Spleen (tissue), 11 donors: ENCODE measurements around the gene PFDN5. TPM values are rescaled to one million over a fixed set of nuclear protein-coding genes. Genes with fewer than 3 reads are reported as not detected.

Source experiments
- DNase-seq: peaks from one replicate; pipeline ENCODE4 v3.0.0-alpha.2; 2020
- H3K27ac ChIP-seq, 8 donors: fragments of 200-600 bp; sonication (generic) in 7 of 8; 1 replicate in 4 of 8; 2 replicates in 4 of 8; pipeline versions ENCODE4 v1.5.0 to v1.8.0; 2016 to 2021; ENCODE audit warnings: inconsistent platforms in 4 of 8, mild to moderate bottlenecking in 4 of 8, moderate library complexity in 1 of 8
- H3K27me3 ChIP-seq, 7 donors: fragments of 200-600 bp; sonication (generic) in 6 of 7; replicated peaks in 1 of 7; 1 replicate in 4 of 7; 2 replicates in 3 of 7; pipeline versions ENCODE4 v1.5.0 to v1.8.0; 2016 to 2021; ENCODE audit warnings: inconsistent platforms in 3 of 7, mild to moderate bottlenecking in 1 of 7
- H3K36me3 ChIP-seq, 6 donors: fragments of 200-600 bp; sonication (generic) in 5 of 6; 1 replicate in 4 of 6; 2 replicates in 2 of 6; pipeline versions ENCODE4 v1.5.0 to v1.8.0; 2016 to 2021; ENCODE audit warnings: inconsistent platforms in 2 of 6
- H3K4me1 ChIP-seq, 6 donors: fragments of 200-600 bp; sonication (generic) in 5 of 6; 1 replicate in 3 of 6; 2 replicates in 3 of 6; pipeline versions ENCODE4 v1.5.0 to v1.8.0; 2016 to 2021; ENCODE audit warnings: inconsistent platforms in 3 of 6
- H3K4me3 ChIP-seq, 8 donors: fragments of 200-600 bp; sonication (generic) in 7 of 8; 1 replicate in 4 of 8; 2 replicates in 4 of 8; pipeline versions ENCODE4 v1.5.0 to v1.8.0; 2016 to 2021; ENCODE audit warnings: inconsistent platforms in 4 of 8, mild to moderate bottlenecking in 4 of 8, moderate library complexity in 2 of 8
- H3K9me3 ChIP-seq, 8 donors: fragments of 200-600 bp; sonication (generic) in 7 of 8; 1 replicate in 4 of 8; 2 replicates in 4 of 8; pipeline versions ENCODE4 v1.5.0 to v1.8.0; 2016 to 2021; ENCODE audit warnings: inconsistent platforms in 4 of 8
- POLR2A ChIP-seq, 3 donors: fragments of 450-650 bp; IDR thresholded peaks; one replicate each; pipeline ENCODE4 v1.5.1; 2017; ENCODE audit warnings: antibody characterized with exemption in 3 of 3, mild to moderate bottlenecking in 1 of 3
- POLR2AphosphoS5 ChIP-seq, 3 donors: sonication (generic); formaldehyde crosslinking; IDR thresholded peaks; one replicate each; pipeline ENCODE4 v1.5.1; 2017; ENCODE audit warnings: antibody characterized with exemption in 3 of 3
- WGBS, 5 donors: extraction: QIAGEN DNeasy Blood & Tissue Kit in 3 of 5; methylation state at CpG; one replicate each; pipeline versions ENCODE4 v1.1.5 to v1.1.7; 2013 to 2018; 5-methylcytosine and 5-hydroxymethylcytosine counted together
- intact Hi-C: fragments of 100-400 bp; cut with DNase I; formaldehyde crosslinking; loops from one replicate; pipeline ENCODE4 v1.15.0; 2023; ENCODE audit warnings: low total_unique reads
- polyA plus RNA-seq, 3 donors: library from polyadenylated mRNA; stranded (reverse); fragments of 200-250 nt; gene quantifications; one replicate each; pipeline ENCODE4 v1.2.1, GENCODE V29; 2013
- total RNA-seq, 7 donors: library from RNA; depleted of rRNA in 3 of 7; stranded (reverse); fragments of >200 nt in 3 of 7; fragmentation: NEBNext Ultra II Directional in 4 of 7; extraction: Animal tissue kit (Norgen Biotek cat#: 25700) in 4 of 7; gene quantifications; one replicate each; pipeline versions ENCODE4 v1.1.0 to v1.2.1, GENCODE V29; 2016 to 2021
- TF ChIP-seq, protein P1 (sequence below), 11 experiments: fragments of 200-600 bp in 7 of 11; fragments of 450-650 bp in 4 of 11; sonication (generic) in 4 of 11; IDR thresholded peaks in 8 of 11; conservative IDR thresholded peaks in 3 of 11; 1 replicate in 7 of 11; 2 replicates in 4 of 11; pipeline versions ENCODE4 v1.4.0 to v1.8.0; 2016 to 2021; ENCODE audit warnings: antibody characterized with exemption in 11 of 11, inconsistent platforms in 4 of 11, mild to moderate bottlenecking in 1 of 11
- donor health status: healthy with polysubstance abuse.
- donor health status: DM: no; HTN: no; CAD: no; lungs with moderate emphysema.
- donor health status: DM: no; HTN: no; CAD: no.
- donor health status: Bipolar disorder and iron deficiency.
- donor health status: healthy.
- donor health status: DM: no; HTN: no; CAD: no.
- donor health status: DM: yes; HTN: yes; CAD: no.

PFDN5 gene
- total and polyA plus RNA-seq, 10 donors, result 399 to 2,525 (median 730) TPM

DNA sequence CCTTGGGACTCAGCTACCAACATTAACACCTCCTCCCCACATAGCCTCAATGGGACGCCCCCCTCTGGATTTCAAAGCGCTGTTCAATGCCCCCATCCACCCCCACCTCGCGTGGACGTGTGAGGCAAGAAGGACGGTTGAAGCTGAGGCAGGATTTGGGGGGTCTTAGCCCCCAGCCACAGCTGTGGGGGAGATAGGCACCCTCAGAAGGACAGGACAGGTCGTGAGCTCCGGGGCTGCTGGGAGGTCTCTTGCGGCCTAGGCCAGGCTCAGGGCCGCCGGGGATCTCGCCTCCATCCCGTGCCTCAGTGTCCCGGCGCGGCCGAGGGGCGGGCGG lies 49.1 kb downstream of the PFDN5 start:
- Histone ChIP-seq H3K27me3 (no peaks in the 10 kb centered on the region), H3K4me3 (peak overlapping the region in 6 of 8 donors; percentile 49 to 86 (median 57)), H3K4me1 (peaks cover 4 to 27% (median 20%) of the 10 kb centered on the region in 6 donors), H3K36me3 (no peaks in the 10 kb centered on the region), H3K27ac (peak overlapping the region in 7 of 8 donors; percentile 69 to 87 (median 80)), H3K9me3 (no peaks in the 10 kb centered on the region)
- DNase-seq, result no peak
- 2 to 5% (median 3%) methylated on average over 9 to 19 of the region's 19 CpGs for WGBS, 5 donors
- TF ChIP-seq, protein P1, sequence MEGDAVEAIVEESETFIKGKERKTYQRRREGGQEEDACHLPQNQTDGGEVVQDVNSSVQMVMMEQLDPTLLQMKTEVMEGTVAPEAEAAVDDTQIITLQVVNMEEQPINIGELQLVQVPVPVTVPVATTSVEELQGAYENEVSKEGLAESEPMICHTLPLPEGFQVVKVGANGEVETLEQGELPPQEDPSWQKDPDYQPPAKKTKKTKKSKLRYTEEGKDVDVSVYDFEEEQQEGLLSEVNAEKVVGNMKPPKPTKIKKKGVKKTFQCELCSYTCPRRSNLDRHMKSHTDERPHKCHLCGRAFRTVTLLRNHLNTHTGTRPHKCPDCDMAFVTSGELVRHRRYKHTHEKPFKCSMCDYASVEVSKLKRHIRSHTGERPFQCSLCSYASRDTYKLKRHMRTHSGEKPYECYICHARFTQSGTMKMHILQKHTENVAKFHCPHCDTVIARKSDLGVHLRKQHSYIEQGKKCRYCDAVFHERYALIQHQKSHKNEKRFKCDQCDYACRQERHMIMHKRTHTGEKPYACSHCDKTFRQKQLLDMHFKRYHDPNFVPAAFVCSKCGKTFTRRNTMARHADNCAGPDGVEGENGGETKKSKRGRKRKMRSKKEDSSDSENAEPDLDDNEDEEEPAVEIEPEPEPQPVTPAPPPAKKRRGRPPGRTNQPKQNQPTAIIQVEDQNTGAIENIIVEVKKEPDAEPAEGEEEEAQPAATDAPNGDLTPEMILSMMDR (IDR thresholded peaks at IDR 0.05 in 8 of 11, conservative IDR thresholded peaks at IDR 0.05 in 3 of 11), result no peak
- TF ChIP-seq POLR2A (IDR thresholded peaks at IDR 0.05), result no peak
- no peak for TF ChIP-seq POLR2AphosphoS5 (IDR thresholded peaks at IDR 0.05)
- intact Hi-C loops, result no loop called here

DNA sequence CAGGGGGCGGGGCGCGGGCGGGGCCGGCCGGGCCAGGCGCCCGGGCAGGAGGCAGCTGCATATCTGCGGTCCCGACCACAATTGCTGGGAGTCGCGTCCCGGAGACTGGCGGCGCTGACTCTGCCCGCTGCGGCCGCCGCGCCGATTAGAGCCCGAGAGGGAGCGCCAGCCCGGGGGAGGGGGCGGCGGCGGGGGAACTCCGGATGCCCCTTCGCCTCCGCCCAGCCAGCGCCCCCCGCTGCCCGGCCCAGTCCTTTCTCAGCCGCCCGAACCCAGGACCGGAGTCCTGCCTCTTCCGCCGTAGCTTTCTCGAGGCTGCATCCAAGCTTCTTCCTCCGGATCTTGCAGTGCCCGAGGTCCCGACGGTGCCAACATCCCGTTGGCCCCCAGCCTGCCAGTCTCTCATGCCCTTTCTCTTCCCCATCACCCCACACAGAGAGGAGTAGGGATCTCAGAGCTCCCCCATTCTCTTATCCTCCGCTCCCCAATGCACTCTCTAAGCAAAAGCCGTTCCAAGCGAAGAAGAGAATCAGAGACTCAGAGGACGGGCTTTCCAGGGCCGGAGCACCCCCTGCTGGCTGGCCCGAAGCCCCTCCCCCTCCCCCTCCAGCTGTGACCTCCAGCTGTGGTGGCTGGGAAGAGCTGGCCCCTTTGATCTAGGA lies 49.6 kb downstream of the PFDN5 start:
- peaks cover 4 to 27% (median 20%) of the 10 kb centered on the region in 6 donors for H3K4me1 ChIP-seq
- H3K36me3 ChIP-seq, result no peaks in the 10 kb centered on the region
- WGBS, 5 donors, result 0 to 2% (median 1%) methylated on average over 16 to 50 of the region's 50 CpGs
- TF ChIP-seq, protein P1 (IDR thresholded peaks at IDR 0.05 in 8 of 11, conservative IDR thresholded peaks at IDR 0.05 in 3 of 11), result peak; percentile 59 to 83 (median 73)
- TF ChIP-seq POLR2A (IDR thresholded peaks at IDR 0.05) (no peak), POLR2AphosphoS5 (IDR thresholded peaks at IDR 0.05) (peak; percentile 53 to 82 (median 74))
- H3K27ac ChIP-seq, result peak overlapping the region; percentile 40 to 87 (median 80)
- DNase-seq, result peak; percentile 91
- H3K27me3 ChIP-seq, result no peaks in the 10 kb centered on the region
- peak overlapping the region; percentile 37 to 86 (median 56) for H3K4me3 ChIP-seq
- intact Hi-C loops, result no loop called here
- no peaks in the 10 kb centered on the region for H3K9me3 ChIP-seq

DNA sequence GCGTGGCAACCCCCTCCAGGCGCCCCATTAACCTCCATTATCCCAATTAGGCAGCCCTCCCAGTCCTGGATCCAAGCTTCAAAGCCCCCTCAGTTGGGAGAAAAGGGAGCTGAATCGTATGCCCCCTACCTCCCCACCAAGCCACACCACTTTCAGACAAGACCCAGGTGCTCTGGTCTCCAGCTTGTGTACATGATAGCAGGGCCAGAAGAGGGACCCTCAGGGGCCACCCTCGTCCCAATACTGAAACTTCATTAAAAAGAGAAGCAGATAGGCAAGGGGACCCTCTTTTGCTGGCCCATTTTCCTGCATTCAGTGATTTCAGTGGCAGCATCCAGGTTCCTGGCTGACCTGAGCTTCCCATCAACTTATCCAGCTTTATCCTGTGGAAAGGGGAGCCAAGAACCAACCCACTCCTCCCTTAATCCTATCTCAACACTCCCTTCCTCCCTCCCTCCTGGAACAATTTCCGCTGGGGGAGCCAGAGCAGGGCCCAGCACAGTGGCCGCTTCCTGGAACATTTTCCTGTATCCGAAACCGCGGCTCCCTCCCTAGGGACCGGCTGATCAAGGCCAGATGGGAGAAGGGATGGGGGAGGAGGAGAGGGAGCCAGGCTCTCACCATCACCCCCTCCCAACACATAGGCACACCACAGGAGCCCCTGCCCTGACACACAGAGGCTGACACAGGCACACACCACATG lies 50.3 kb downstream of the PFDN5 start:
- Histone ChIP-seq H3K9me3 (no peaks in the 10 kb centered on the region), H3K4me3 (peak overlapping the region in 3 of 8 donors; percentile 56 to 86 (median 58)), H3K27me3 (no peaks in the 10 kb centered on the region), H3K4me1 (peaks cover 4 to 27% (median 20%) of the 10 kb centered on the region in 6 donors), H3K36me3 (no peaks in the 10 kb centered on the region), H3K27ac (peak overlapping the region; percentile 40 to 87 (median 80))
- WGBS, 5 donors, result 25 to 44% (median 37%) methylated on average over 9 to 10 of the region's 10 CpGs
- intact Hi-C loops, result no loop called here
- DNase-seq, result no peak
- peak in 2 of 3 donors; percentile 38 to 48 for TF ChIP-seq POLR2AphosphoS5 (IDR thresholded peaks at IDR 0.05)
- TF ChIP-seq, protein P1 (IDR thresholded peaks at IDR 0.05 in 8 of 11, conservative IDR thresholded peaks at IDR 0.05 in 3 of 11), result peak in 2 of 11 experiments; percentile 26 to 42
- TF ChIP-seq POLR2A (IDR thresholded peaks at IDR 0.05), result no peak

DNA sequence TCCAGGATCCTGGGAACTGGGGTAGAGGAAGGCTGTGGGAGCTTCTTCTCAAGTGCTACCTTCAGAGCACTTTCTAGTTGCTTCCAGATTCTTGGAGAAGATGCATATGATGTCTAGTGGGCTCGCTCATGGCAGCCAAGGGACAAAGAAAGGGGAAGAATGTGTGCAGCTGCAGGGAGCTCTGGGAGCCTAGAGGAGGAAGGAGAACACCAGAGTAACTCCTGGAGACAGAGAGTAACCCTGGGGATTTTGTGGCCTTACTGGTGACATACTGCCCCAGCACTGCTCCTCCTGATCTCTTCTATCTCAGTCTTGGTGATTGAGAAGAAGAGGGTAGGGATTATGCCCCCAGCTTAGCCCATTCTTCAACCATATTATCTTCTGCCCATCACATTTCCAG lies 51.1 kb downstream of the PFDN5 start:
- no peak for DNase-seq
- Histone ChIP-seq H3K4me1 (peaks cover 4 to 27% (median 20%) of the 10 kb centered on the region in 6 donors), H3K9me3 (no peaks in the 10 kb centered on the region), H3K4me3 (no peak overlapping the region), H3K27ac (peak overlapping the region in 6 of 8 donors; percentile 21 to 87 (median 82)), H3K27me3 (no peaks in the 10 kb centered on the region), H3K36me3 (no peaks in the 10 kb centered on the region)
- TF ChIP-seq POLR2A (IDR thresholded peaks at IDR 0.05), result no peak
- TF ChIP-seq, protein P1 (IDR thresholded peaks at IDR 0.05 in 8 of 11, conservative IDR thresholded peaks at IDR 0.05 in 3 of 11), result no peak
- no peak for TF ChIP-seq POLR2AphosphoS5 (IDR thresholded peaks at IDR 0.05)
- intact Hi-C loops, result no loop called here
- 62 to 93% (median 79%) methylated on average over 1 of the region's 1 CpG for WGBS, 5 donors
